T1000 (cell line): Measurements from ENCODE around the gene KCTD2.

Experiments used
- DNase-seq: peaks from one replicate; lab custom pipeline; 2025; ENCODE audit warnings: mixed read lengths; lab: John Stamatoyannopoulos, UW

The KCTD2 gene

DNA sequence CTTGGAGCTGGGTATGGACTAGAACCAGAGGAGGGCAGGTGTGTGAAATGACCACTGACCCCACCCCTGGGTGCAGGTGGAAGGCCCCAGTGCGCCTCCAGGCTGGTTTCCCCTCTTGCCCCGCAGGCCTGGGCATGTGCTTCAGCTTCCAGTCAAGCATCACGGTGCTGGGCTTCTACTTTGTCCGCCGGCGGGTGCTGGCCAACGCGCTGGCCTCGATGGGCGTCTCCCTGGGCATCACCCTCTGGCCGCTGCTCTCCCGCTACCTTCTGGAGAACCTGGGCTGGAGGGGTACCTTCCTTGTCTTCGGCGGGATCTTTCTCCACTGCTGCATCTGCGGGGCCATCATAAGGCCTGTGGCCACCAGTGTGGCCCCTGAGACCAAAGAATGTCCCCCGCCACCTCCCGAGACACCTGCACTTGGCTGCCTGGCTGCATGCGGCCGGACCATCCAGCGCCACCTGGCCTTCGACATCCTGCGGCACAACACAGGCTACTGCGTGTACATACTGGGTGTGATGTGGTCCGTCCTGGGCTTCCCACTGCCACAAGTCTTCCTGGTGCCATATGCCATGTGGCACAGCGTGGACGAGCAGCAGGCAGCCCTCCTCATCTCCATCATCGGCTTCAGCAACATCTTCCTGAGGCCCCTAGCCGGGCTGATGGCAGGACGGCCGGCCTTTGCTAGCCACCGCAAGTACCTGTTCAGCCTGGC is 53.0 kb downstream of the KCTD2 start:
- no peak for DNase-seq

GRCh38 chr17:75102385-75102821 is 55.4 kb downstream of the KCTD2 start:
- DNase-seq = no peak

DNA sequence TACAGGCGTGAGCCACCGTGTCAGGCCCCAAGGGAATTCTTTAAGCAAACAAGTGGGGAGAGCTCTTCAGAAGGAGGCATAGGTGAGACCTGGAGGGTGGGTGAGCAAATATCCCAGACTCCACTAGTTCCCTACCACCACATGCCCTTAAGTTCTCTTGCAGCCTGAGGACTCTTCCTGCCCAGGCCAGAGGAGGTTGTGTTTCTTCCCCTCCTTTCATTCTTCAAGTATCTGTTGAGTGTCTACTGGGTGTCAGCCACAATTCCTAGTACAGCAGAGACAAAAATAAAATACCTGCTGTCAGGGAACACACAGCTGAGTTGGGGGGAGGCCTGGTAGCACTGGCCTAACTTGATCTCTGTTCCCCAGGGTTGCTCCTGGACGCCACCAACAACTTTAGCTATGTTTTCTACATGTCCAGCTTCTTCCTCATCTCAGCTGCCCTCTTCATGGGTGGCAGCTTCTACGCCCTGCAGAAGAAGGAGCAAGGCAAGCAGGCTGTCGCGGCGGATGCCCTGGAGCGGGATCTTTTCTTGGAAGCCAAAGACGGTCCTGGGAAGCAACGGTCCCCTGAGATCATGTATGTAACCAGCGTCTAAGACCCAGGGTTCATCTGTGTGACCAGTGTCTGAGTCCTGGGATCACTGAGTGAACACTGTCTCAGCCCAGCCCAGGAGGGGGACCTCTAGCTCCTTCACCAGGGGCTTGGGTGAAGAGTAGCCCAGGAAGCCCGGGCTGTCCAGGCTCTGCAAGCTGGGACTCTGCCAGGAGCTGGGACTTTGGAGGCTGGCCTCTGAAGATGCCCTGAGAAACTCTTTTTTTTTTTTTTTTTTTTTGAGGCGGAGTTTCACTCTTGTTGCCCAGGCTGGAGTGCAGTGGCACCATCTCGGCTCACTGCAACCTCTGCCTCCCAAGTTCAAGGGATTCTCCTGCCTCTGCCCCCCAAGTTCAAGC is 56.9 kb downstream of the KCTD2 start:
- DNase-seq = no peak

- no peak for DNase-seq
Measured at GRCh38 chr17:75105126-75106080, 58.4 kb downstream of the KCTD2 start.

DNA sequence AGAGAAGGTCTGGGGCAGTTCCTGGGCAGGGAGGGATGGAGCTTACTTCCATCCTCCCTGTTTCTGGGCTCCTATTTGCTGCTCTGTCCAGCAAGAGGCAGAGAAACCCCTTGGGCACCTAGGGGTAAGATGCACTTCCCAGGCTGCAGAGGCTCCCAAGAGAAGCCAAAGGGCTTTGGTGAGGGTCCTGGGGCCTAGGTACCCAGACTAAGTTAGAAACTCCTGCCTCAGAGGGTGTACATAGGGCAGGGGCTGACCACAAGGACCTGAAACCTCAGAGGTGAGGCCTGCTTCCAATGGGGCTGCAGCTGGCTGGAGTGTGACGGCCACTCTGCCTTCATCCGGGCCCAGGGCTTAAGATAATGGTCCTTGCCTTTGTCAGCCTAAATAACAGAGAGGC is 61.2 kb downstream of the KCTD2 start:
- no peak for DNase-seq

DNA sequence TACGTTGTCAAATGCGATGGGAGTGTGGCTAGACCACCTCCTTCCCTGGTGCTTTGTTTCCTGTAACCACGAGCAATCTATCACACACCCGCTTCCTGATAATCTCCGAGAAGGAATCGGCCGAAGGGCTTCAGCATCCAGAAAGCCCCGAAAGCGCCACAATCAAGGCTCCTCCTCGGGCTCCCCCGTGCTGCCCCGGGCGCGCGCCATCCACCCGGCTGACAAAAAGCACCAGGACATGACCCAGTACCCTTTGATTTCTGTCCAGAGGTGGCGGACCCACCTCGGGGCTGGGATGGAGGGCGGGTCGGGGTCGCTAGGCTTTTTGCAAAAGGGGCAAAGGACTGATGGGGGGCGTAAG is 62.0 kb downstream of the KCTD2 start:
- no peak for DNase-seq

- DNase-seq = peak; percentile 78
Measured at GRCh38 chr17:75109407-75110233, 62.6 kb downstream of the KCTD2 start, which contains the start of gene ARMC7. Gene ARMC7, plus strand, starts transcription at chr17:75109969. Its CDS starts 320 bp downstream, at chr17:75110289.

DNA sequence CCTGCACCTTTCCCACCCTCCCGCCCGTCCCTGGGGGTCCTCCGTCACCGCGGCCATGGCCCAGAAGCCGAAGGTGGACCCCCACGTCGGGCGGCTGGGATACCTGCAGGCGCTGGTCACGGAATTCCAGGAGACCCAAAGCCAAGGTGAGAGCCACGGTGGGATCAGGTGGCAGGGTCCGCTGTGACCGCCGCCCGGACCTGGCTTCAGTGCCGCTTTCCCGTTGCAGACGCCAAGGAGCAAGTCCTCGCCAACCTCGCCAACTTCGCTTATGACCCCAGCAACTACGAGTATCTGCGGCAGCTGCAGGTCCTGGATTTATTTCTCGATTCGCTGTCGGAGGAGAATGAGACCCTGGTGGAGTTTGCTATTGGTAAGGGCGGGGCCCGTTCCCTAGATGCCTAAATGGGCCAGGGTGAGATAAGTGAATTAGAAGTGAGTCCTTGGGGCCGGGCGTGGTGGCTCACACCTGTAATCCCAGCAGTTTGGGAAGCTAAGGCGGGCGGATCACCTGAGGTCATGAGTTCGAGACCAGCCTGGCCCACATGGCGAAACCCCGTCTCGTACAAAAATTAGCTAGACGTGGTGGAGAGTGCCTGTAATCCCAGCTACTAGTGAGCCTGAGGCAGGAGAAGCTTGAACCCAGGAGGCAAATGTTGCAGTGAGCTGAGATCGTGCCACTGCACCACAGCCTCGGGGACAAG is 63.4 kb downstream of the KCTD2 start:
- no peak for DNase-seq

- no peak for DNase-seq
Measured at GRCh38 chr17:75111777-75112335, 64.8 kb downstream of the KCTD2 start.

DNA sequence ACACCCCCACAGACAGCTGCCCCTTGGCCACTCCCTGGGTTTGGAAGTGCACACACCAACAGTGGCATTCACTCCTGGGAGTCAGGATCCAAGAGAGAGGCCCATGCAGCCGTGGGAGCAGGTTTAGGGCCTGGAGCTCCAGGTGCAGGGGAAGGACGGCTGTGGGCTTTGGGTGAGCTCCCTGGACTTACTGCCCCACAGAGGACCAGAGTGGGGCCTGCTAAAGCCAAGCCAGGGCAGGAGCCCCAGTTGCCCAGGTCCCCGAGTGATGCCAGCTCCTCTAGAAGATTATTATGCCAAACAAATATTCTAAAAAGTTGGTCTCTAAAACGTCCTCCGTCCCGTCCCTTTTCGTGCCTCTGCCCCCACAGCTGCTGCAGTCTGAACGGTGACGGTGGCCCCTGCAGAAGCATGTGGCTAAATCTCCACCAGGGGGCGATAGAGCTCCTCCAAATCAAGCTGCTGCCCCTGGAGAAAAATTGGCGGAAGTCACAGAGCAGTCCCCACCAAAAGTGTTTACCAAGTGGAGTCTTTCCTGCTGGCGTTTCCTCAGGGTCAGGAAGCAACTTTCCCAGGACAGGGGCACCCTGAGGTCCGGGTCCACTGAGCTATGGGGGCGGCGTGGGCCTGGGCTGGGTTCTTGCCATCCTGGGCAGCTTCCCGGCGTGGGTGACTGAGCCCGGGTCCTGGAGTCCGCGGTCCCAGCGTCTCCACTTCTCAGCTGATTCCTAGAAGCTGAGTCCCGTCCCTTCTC is 67.0 kb downstream of the KCTD2 start:
- peak; percentile 73 for DNase-seq

- no peak for DNase-seq
Measured at GRCh38 chr17:75114552-75115314, 67.7 kb downstream of the KCTD2 start.
